Body of pancreas (tissue), 4 donors: ENCODE data around the gene FAM240A. TPM values are rescaled to one million over a fixed set of nuclear protein-coding genes. Genes with fewer than 3 reads are reported as not detected.

Experiments
- ATAC-seq: fragments of 150-250 bp; one replicate; pipeline ENCODE4 v1.9.1; 2016
- DNase-seq, 4 donors: peaks; one replicate each; pipeline ENCODE4 v3.0.0-alpha.2; 2019
- H3K27ac ChIP-seq, 4 donors: fragments of 200-600 bp; sonication (generic); 1 replicate in 3 of 4; 2 replicates in 1 of 4; pipeline versions ENCODE4 v1.5.1 to v1.6.1; 2016 to 2019; ENCODE audit warnings: mild to moderate bottlenecking in 1 of 4, mixed read lengths in 1 of 4, moderate library complexity in 1 of 4
- H3K27me3 ChIP-seq, 2 donors: fragments of 200-600 bp; sonication (generic); one replicate each; pipeline ENCODE4 v1.6.0; 2016; ENCODE audit warnings: mild to moderate bottlenecking in 1 of 2
- H3K36me3 ChIP-seq, 2 donors: fragments of 200-600 bp; sonication (generic); replicated peaks in 1 of 2; 2 replicates each; pipeline ENCODE4 v1.5.1; 2016; ENCODE audit warnings: low read depth in 2 of 2; ENCODE audit not compliant: insufficient read depth in 1 of 2
- H3K4me1 ChIP-seq: fragments of 200-600 bp; sonication (generic); one replicate; pipeline ENCODE4 v1.6.0; 2016
- H3K4me3 ChIP-seq, 2 donors: fragments of 200-600 bp; sonication (generic); 1 replicate in 1 of 2; 2 replicates in 1 of 2; pipeline ENCODE4 v1.5.1; 2016 to 2019
- H3K9me3 ChIP-seq, 3 donors: fragments of 200-600 bp; sonication (generic); 1 replicate in 2 of 3; 2 replicates in 1 of 3; pipeline ENCODE4 v1.5.1; 2016
- CTCF ChIP-seq, 7 experiments: fragments of 450-650 bp in 4 of 7; fragments of 200-600 bp in 3 of 7; sonication (generic) in 3 of 7; IDR thresholded peaks; one replicate each; pipeline ENCODE4 v1.5.1; 2016 to 2019; ENCODE audit warnings: antibody characterized with exemption in 7 of 7
- POLR2A ChIP-seq, 3 donors: fragments of 450-650 bp; IDR thresholded peaks; one replicate each; pipeline ENCODE4 v1.6.1; 2016; ENCODE audit warnings: antibody characterized with exemption in 3 of 3, mild to moderate bottlenecking in 2 of 3
- WGBS, 2 donors: methylation state at CpG; one replicate each; pipeline ENCODE4 v1.1.5; 2017; 5-methylcytosine and 5-hydroxymethylcytosine counted together
- intact Hi-C: fragments of 100-400 bp; cut with DNase I; formaldehyde crosslinking; loops from one replicate; pipeline ENCODE4 v1.15.1; 2023
- total RNA-seq, 2 donors: library from RNA; depleted of rRNA; stranded (reverse); fragments of >200 nt; gene quantifications; one replicate each; pipeline ENCODE4 v1.1.0, GENCODE V29; 2016

The FAM240A gene
- total RNA-seq, 2 donors from 2014 or later, result not detected

DNA sequence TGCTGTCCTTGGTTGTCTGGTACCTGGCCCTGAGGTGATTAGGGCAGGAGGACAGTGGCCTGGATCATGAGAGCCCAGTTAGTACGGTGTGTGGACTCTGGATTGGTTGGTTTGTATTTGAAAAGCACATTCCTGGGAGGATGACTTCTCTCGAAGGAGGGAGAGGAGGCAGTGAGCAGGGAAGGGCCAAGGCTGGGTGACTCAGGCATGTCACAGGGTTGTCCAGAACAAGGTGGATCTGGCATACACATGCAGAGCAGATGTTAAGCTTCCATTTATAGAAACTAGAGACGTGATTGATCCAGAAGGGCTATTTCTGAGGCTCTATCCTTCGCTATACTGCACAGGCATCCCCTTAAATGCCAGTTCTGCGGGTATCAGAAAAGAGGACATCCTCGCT, 34.4 kb downstream of the FAM240A start:
- H3K4me3 ChIP-seq, result no peak overlapping the region
- no peaks in the 10 kb centered on the region for H3K36me3 ChIP-seq
- intact Hi-C loops, result no loop called here
- TF ChIP-seq CTCF (IDR thresholded peaks at IDR 0.05) (no peak), POLR2A (IDR thresholded peaks at IDR 0.05) (no peak)
- no peak for ATAC-seq
- no peaks in the 10 kb centered on the region for H3K27me3 ChIP-seq
- no peak overlapping the region for H3K27ac ChIP-seq
- 54 to 58% methylated on average over 6 of the region's 6 CpGs for WGBS, 2 donors
- no peaks in the 10 kb centered on the region for H3K4me1 ChIP-seq
- DNase-seq, result no peak
- no peaks in the 10 kb centered on the region for H3K9me3 ChIP-seq

GRCh38 chr3:46648096-46648495, 35.8 kb downstream of the FAM240A start:
- no peak for TF ChIP-seq POLR2A (IDR thresholded peaks at IDR 0.05)
- TF ChIP-seq CTCF (IDR thresholded peaks at IDR 0.05), result no peak
- ATAC-seq, result no peak
- intact Hi-C loops, result no loop called here
- no peak for DNase-seq
- no peaks in the 10 kb centered on the region for H3K9me3 ChIP-seq
- H3K4me3 ChIP-seq, result no peak overlapping the region
- no peaks in the 10 kb centered on the region for H3K36me3 ChIP-seq
- no peak overlapping the region for H3K27ac ChIP-seq
- H3K27me3 ChIP-seq, result no peaks in the 10 kb centered on the region
- no peaks in the 10 kb centered on the region for H3K4me1 ChIP-seq
- WGBS, 2 donors, result 39 to 94% methylated on average over 2 of the region's 2 CpGs

- intact Hi-C loops, result no loop called here
- TF ChIP-seq POLR2A (IDR thresholded peaks at IDR 0.05), result no peak
- TF ChIP-seq CTCF (IDR thresholded peaks at IDR 0.05), result no peak
- Histone ChIP-seq H3K4me3 (no peak overlapping the region), H3K4me1 (no peaks in the 10 kb centered on the region), H3K9me3 (no peaks in the 10 kb centered on the region), H3K36me3 (no peaks in the 10 kb centered on the region), H3K27ac (no peak overlapping the region), H3K27me3 (no peaks in the 10 kb centered on the region)
- ATAC-seq (no peak), DNase-seq (no peak)
- 72 to 97% methylated on average over 3 of the region's 3 CpGs for WGBS, 2 donors
Observed at GRCh38 chr3:46649436-46649835, 37.1 kb downstream of the FAM240A start.

DNA sequence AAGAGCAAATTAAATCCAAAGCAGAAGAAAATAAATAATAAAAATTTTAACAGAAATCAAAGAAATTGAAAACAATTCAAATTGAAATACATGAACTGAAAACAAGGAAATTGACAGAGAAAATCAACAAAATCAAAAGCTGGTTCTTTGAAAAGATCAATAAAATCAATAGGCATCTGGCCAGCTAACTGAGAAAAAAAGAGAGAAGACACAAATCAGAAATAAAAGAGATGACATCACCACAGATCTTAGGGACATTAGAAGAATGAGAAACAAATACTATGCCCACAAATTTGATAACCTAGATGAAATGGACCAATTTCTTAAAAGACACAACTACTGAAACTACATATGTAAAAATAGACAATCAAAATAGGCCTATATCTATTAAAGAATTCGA, 38.8 kb downstream of the FAM240A start:
- 47 to 59% methylated on average over 1 of the region's 1 CpG for WGBS, 2 donors
- no peaks in the 10 kb centered on the region for H3K9me3 ChIP-seq
- no peak for ATAC-seq
- TF ChIP-seq CTCF (IDR thresholded peaks at IDR 0.05) (no peak), POLR2A (IDR thresholded peaks at IDR 0.05) (no peak)
- H3K36me3 ChIP-seq, result no peaks in the 10 kb centered on the region
- intact Hi-C loops, result no loop called here
- DNase-seq, result no peak
- H3K4me3 ChIP-seq, result no peak overlapping the region
- H3K4me1 ChIP-seq, result no peaks in the 10 kb centered on the region
- no peaks in the 10 kb centered on the region for H3K27me3 ChIP-seq
- H3K27ac ChIP-seq, result no peak overlapping the region

- DNase-seq (no peak), ATAC-seq (no peak)
- no peaks in the 10 kb centered on the region for H3K9me3 ChIP-seq
- no peak overlapping the region for H3K4me3 ChIP-seq
- intact Hi-C loops, result no loop called here
- no peaks in the 10 kb centered on the region for H3K4me1 ChIP-seq
- TF ChIP-seq CTCF (IDR thresholded peaks at IDR 0.05), result no peak
- H3K36me3 ChIP-seq, result no peaks in the 10 kb centered on the region
- no peaks in the 10 kb centered on the region for H3K27me3 ChIP-seq
- WGBS, 2 donors, result 70 to 77% methylated on average over 6 of the region's 6 CpGs
- no peak overlapping the region for H3K27ac ChIP-seq
Observed at GRCh38 chr3:46655271-46655670, 42.9 kb downstream of the FAM240A start.
